HepG2 (cell line): Measurements from ENCODE around the gene GALNT10. TPM values are rescaled to one million over a fixed set of nuclear protein-coding genes. Genes with fewer than 3 reads are reported as not detected.

Experiments used
- AKAP8 ChIP-seq: sonication (generic); formaldehyde crosslinking; IDR thresholded peaks from 2 replicates; pipeline ENCODE4 v1.5.1; 2020; ENCODE audit warnings: mild to moderate bottlenecking, missing genetic modification reagents
- PPARG ChIP-seq: conservative IDR thresholded peaks from 2 replicates; pipeline ENCODE4 v1.6.1; 2016; ENCODE audit warnings: missing biosample characterization, missing genetic modification reagents
- RXRA ChIP-seq: sonication (generic); formaldehyde crosslinking; IDR thresholded peaks from 2 replicates; pipeline ENCODE4 v1.5.1; 2020; ENCODE audit warnings: missing genetic modification reagents
- SAFB2 ChIP-seq: sonication (generic); formaldehyde crosslinking; IDR thresholded peaks from 2 replicates; pipeline ENCODE4 v1.5.1; 2020; ENCODE audit warnings: missing genetic modification reagents, low read depth, mild to moderate bottlenecking, borderline replicate concordance
- ZBTB20 ChIP-seq: sonication (generic); formaldehyde crosslinking; IDR thresholded peaks from 2 replicates; pipeline ENCODE4 v1.8.1; 2023; ENCODE audit warnings: missing genetic modification reagents, low read depth, mild to moderate bottlenecking, borderline replicate concordance
- ZC3H13 ChIP-seq: sonication (generic); formaldehyde crosslinking; IDR thresholded peaks from 2 replicates; pipeline ENCODE4 v1.8.1; 2023; ENCODE audit warnings: mild to moderate bottlenecking, missing genetic modification reagents, moderate library complexity
- ZFP82 ChIP-seq: sonication (generic); formaldehyde crosslinking; IDR thresholded peaks from 2 replicates; pipeline ENCODE4 v1.5.1; 2020; ENCODE audit warnings: mild to moderate bottlenecking, missing genetic modification reagents, borderline replicate concordance
- ZNF501 ChIP-seq: sonication (generic); formaldehyde crosslinking; IDR thresholded peaks from 2 replicates; pipeline ENCODE4 v1.5.1; 2020; ENCODE audit warnings: mild to moderate bottlenecking, moderate library complexity, missing genetic modification reagents
- ZNF788 ChIP-seq: sonication (generic); formaldehyde crosslinking; IDR thresholded peaks from 2 replicates; pipeline ENCODE4 v1.5.0; 2020; ENCODE audit warnings: mild to moderate bottlenecking, missing genetic modification reagents, borderline replicate concordance
- ZNF790 ChIP-seq: sonication (generic); formaldehyde crosslinking; IDR thresholded peaks from 2 replicates; pipeline ENCODE4 v1.8.0; 2022; ENCODE audit warnings: missing genetic modification reagents, mild to moderate bottlenecking, borderline replicate concordance
- polyA plus RNA-seq, 8 experiments: library from polyadenylated mRNA; depleted of rRNA in 3 of 8; stranded (reverse) in 7 of 8; unstranded in 1 of 8; fragments of >200 nt; fragmentation: Illumina TruSeq in 4 of 8; extraction: Trizol in 4 of 8; gene quantifications; 2 replicates each; pipeline versions ENCODE4 v1.2.1 to v1.2.3, GENCODE V29; 2011 to 2016; ENCODE audit warnings: low read depth in 4 of 8, missing spikeins in 1 of 8, mixed read lengths in 1 of 8; ENCODE audit not compliant: insufficient read depth in 1 of 8
- total RNA-seq, 5 experiments: library from RNA; depleted of rRNA; stranded (reverse); fragments of >200 nt; fragmentation: Illumina TruSeq; extraction: Trizol; gene quantifications; 2 replicates each; pipeline ENCODE4 v1.2.3, GENCODE V29; 2016; ENCODE audit warnings: low read depth in 1 of 5
- TF ChIP-seq, protein P1 (sequence below): IDR thresholded peaks from 2 replicates; pipeline ENCODE4 v1.6.1; 2016; ENCODE audit warnings: low read depth, missing genetic modification reagents, missing compliant biosample characterization
- TF ChIP-seq, protein P2 (sequence below): sonication (generic); formaldehyde crosslinking; IDR thresholded peaks from 2 replicates; pipeline ENCODE4 v1.5.0; 2020; ENCODE audit warnings: missing genetic modification reagents, mild to moderate bottlenecking, borderline replicate concordance
- TF ChIP-seq, protein P3 (sequence below): sonication (generic); formaldehyde crosslinking; IDR thresholded peaks from 2 replicates; pipeline ENCODE4 v1.5.0; 2020; ENCODE audit warnings: mild to moderate bottlenecking, missing genetic modification reagents
- TF ChIP-seq, protein P4 (sequence below), 2 experiments: sonication (generic) in 1 of 2; formaldehyde crosslinking in 1 of 2; IDR thresholded peaks; 2 replicates each; pipeline versions ENCODE4 v1.4.0 to v1.6.1; 2018 to 2020; ENCODE audit warnings: missing genetic modification reagents in 2 of 2, borderline replicate concordance in 1 of 2, low read depth in 1 of 2, mild to moderate bottlenecking in 1 of 2, missing biosample characterization in 1 of 2

Gene GALNT10
- total and polyA plus RNA-seq, 2 of the 13 experiments (the other 11 are each of a cell fraction or from before 2014, with no cell fraction given) = 8.1 to 11.2 TPM

DNA sequence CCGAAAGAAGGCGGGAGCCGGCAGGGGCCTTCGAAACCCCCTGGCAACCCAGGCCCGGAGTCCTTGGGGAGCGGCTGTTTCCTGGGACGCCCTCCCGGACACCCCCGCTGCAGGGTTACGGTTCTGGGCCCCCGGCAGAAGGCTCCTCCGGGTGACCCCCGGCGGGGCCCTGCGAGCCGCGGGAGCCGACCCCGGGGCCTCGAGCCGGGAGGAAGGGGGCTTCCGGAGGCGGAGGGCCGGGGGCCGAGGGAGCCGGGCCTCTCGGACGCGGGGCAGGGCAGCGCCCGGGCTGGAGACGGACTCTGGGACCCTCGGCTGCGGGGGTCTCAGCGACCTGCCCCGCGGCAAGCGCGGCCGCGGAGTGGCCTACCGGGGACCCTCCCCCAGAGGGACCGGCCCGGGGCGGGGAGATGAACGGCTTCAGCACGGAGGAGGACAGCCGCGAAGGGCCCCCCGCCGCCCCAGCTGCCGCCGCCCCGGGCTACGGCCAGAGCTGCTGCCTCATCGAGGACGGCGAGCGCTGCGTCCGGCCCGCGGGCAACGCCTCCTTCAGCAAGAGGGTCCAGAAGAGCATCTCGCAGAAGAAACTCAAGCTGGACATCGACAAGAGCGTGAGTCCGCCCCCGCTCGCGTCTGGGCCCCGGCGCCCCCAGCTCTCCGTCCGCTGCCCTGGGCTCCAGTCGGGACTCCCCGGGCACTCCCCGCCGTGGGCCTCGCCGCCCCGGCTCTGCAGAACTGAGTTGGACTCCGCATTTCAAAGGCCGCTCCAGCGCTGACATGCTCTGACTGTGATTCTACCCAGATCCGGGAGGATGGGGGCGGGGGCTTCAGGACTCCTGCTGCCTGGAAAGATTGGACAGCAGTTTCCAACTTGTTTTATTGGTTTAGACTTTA lies 255.9 kb downstream of the GALNT10 start (continued):
- no peak for TF ChIP-seq AKAP8
- TF ChIP-seq, protein P1, sequence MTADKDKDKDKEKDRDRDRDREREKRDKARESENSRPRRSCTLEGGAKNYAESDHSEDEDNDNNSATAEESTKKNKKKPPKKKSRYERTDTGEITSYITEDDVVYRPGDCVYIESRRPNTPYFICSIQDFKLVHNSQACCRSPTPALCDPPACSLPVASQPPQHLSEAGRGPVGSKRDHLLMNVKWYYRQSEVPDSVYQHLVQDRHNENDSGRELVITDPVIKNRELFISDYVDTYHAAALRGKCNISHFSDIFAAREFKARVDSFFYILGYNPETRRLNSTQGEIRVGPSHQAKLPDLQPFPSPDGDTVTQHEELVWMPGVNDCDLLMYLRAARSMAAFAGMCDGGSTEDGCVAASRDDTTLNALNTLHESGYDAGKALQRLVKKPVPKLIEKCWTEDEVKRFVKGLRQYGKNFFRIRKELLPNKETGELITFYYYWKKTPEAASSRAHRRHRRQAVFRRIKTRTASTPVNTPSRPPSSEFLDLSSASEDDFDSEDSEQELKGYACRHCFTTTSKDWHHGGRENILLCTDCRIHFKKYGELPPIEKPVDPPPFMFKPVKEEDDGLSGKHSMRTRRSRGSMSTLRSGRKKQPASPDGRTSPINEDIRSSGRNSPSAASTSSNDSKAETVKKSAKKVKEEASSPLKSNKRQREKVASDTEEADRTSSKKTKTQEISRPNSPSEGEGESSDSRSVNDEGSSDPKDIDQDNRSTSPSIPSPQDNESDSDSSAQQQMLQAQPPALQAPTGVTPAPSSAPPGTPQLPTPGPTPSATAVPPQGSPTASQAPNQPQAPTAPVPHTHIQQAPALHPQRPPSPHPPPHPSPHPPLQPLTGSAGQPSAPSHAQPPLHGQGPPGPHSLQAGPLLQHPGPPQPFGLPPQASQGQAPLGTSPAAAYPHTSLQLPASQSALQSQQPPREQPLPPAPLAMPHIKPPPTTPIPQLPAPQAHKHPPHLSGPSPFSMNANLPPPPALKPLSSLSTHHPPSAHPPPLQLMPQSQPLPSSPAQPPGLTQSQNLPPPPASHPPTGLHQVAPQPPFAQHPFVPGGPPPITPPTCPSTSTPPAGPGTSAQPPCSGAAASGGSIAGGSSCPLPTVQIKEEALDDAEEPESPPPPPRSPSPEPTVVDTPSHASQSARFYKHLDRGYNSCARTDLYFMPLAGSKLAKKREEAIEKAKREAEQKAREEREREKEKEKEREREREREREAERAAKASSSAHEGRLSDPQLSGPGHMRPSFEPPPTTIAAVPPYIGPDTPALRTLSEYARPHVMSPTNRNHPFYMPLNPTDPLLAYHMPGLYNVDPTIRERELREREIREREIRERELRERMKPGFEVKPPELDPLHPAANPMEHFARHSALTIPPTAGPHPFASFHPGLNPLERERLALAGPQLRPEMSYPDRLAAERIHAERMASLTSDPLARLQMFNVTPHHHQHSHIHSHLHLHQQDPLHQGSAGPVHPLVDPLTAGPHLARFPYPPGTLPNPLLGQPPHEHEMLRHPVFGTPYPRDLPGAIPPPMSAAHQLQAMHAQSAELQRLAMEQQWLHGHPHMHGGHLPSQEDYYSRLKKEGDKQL = no peak
- TF ChIP-seq ZNF788 (CRISPR knock-in tag) = no peak
- TF ChIP-seq, protein P2, sequence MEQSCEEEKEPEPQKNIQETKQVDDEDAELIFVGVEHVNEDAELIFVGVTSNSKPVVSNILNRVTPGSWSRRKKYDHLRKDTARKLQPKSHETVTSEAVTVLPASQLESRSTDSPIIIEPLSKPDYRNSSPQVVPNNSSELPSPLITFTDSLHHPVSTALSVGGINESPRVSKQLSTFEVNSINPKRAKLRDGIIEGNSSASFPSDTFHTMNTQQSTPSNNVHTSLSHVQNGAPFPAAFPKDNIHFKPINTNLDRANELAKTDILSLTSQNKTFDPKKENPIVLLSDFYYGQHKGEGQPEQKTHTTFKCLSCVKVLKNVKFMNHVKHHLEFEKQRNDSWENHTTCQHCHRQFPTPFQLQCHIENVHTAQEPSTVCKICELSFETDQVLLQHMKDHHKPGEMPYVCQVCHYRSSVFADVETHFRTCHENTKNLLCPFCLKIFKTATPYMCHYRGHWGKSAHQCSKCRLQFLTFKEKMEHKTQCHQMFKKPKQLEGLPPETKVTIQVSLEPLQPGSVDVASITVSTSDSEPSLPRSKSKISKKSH (CRISPR knock-in tag) = no peak
- no peak for TF ChIP-seq PPARG (CRISPR knock-in tag)
- peak; percentile 59; the same call in 1 of the 2 replicates for TF ChIP-seq ZNF501 (CRISPR knock-in tag)
- TF ChIP-seq, protein P3, sequence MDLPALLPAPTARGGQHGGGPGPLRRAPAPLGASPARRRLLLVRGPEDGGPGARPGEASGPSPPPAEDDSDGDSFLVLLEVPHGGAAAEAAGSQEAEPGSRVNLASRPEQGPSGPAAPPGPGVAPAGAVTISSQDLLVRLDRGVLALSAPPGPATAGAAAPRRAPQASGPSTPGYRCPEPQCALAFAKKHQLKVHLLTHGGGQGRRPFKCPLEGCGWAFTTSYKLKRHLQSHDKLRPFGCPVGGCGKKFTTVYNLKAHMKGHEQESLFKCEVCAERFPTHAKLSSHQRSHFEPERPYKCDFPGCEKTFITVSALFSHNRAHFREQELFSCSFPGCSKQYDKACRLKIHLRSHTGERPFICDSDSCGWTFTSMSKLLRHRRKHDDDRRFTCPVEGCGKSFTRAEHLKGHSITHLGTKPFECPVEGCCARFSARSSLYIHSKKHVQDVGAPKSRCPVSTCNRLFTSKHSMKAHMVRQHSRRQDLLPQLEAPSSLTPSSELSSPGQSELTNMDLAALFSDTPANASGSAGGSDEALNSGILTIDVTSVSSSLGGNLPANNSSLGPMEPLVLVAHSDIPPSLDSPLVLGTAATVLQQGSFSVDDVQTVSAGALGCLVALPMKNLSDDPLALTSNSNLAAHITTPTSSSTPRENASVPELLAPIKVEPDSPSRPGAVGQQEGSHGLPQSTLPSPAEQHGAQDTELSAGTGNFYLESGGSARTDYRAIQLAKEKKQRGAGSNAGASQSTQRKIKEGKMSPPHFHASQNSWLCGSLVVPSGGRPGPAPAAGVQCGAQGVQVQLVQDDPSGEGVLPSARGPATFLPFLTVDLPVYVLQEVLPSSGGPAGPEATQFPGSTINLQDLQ (CRISPR knock-in tag) = no peak
- TF ChIP-seq ZC3H13 (CRISPR knock-in tag) = no peak
- 0 out of 2 replicates have a peak, but pooled peaks have one; percentile 32 for TF ChIP-seq ZNF790 (CRISPR knock-in tag)
- TF ChIP-seq RXRA = no peak
- TF ChIP-seq ZBTB20 (CRISPR knock-in tag) = 0 out of 2 replicates have a peak, but pooled peaks have one; percentile 30
- TF ChIP-seq, protein P4, sequence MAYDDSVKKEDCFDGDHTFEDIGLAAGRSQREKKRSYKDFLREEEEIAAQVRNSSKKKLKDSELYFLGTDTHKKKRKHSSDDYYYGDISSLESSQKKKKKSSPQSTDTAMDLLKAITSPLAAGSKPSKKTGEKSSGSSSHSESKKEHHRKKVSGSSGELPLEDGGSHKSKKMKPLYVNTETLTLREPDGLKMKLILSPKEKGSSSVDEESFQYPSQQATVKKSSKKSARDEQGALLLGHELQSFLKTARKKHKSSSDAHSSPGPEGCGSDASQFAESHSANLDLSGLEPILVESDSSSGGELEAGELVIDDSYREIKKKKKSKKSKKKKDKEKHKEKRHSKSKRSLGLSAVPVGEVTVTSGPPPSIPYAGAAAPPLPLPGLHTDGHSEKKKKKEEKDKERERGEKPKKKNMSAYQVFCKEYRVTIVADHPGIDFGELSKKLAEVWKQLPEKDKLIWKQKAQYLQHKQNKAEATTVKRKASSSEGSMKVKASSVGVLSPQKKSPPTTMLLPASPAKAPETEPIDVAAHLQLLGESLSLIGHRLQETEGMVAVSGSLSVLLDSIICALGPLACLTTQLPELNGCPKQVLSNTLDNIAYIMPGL (CRISPR knock-in tag; IDR thresholded peaks at IDR 0.05; ENCODE audit: borderline replicate concordance in 1 of 2, low read depth in 1 of 2) = peak in 1 of 2 experiments; percentile 34; a peak in 1 of 4 replicates
- no peak for TF ChIP-seq ZFP82 (CRISPR knock-in tag)
- no peak for TF ChIP-seq SAFB2 (CRISPR knock-in tag)
